HUES48 (cell line): ENCODE results near the gene P2RX2.
A peak's percentile ranks its signal among the peaks of the same experiment; 100 is the strongest.
"Not testable (repeated sequence)": the region's sequence is repeated elsewhere in the genome, so short reads cannot be mapped to it uniquely, and the experiment has no call there.

ENCODE experiments used
- H3K27ac ChIP-seq: one replicate; pipeline ENCODE4 v1.7.0; 2013; ENCODE audit warnings: low read depth, low read length, inconsistent platforms
- H3K27me3 ChIP-seq: 2 replicates; pipeline ENCODE4 v1.6.1; 2013; ENCODE audit warnings: mild to moderate bottlenecking, low read length; ENCODE audit not compliant: control insufficient read depth, insufficient read depth
- H3K36me3 ChIP-seq: 2 replicates; pipeline ENCODE4 v1.6.1; 2013; ENCODE audit warnings: low read length; ENCODE audit not compliant: control insufficient read depth, insufficient read depth
- H3K4me1 ChIP-seq: 2 replicates; pipeline ENCODE4 v1.6.1; 2013; ENCODE audit warnings: mild to moderate bottlenecking, low read length; ENCODE audit not compliant: control insufficient read depth, insufficient read depth
- H3K4me3 ChIP-seq: 2 replicates; pipeline ENCODE4 v1.5.1; 2013; ENCODE audit warnings: mild to moderate bottlenecking, low read depth, low read length
- H3K9ac ChIP-seq: 2 replicates; pipeline ENCODE4 v1.6.1; 2013; ENCODE audit warnings: mild to moderate bottlenecking, low read depth, low read length, moderate library complexity
- H3K9me3 ChIP-seq: 2 replicates; pipeline ENCODE4 v1.6.1; 2013; ENCODE audit warnings: low read length; ENCODE audit not compliant: control insufficient read depth, insufficient read depth

Gene P2RX2

DNA sequence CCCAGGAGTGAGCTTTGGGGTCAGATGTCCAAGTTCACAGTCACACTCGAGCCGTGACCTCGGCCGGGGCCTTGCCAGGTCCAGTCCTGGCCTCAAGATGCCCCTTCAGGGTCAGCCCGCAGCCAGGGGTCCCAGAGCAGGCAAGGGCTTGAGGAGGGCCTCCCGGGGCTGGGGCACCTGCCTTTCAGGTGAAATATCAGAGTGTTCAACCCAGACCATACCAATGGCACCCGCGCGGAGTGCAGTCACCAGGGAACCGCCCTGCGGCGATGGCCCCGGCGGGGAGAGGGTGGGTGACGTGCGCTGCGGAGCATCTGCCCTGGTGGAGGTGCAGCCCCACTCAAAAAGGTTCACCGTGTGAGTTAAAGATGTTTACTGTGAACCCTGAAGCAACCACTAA, 25.1 kb upstream of the P2RX2 start:
- no peak overlapping the region for H3K4me3 ChIP-seq

DNA sequence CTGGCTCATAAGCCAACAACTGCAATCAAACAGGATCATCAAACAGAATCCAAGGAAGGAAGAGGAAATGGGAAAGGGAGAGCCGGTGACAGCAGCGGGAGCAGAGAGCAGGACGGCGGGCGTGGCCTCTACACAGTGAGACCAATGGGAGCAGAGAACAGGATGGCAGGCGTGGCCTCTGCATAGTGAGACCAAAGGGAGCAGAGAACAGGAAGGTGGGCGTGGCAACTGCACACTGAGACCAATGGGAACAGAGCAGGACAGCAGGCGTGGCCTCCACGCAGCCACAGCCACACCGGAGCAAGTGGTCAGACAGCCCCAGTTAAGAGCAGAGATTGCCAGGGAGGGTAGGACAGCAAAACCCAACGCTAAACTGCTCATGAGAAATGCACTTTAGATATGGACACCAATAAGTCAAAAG, 24.6 kb upstream of the P2RX2 start:
- Histone ChIP-seq H3K4me1 (no peaks in the 10 kb centered on the region), H3K27ac (no peak overlapping the region), H3K4me3 (no peak overlapping the region), H3K36me3 (no peaks in the 10 kb centered on the region), H3K9ac (no peak overlapping the region), H3K9me3 (no peaks in the 10 kb centered on the region), H3K27me3 (peaks cover 66% of the 10 kb centered on the region)

More for the DNA sequence above, 25.1 kb upstream of the P2RX2 start:
- Histone ChIP-seq H3K27me3 (peaks cover 71% of the 10 kb centered on the region), H3K36me3 (no peaks in the 10 kb centered on the region), H3K9ac (no peak overlapping the region), H3K9me3 (no peaks in the 10 kb centered on the region), H3K4me1 (no peaks in the 10 kb centered on the region), H3K27ac (no peak overlapping the region)

DNA sequence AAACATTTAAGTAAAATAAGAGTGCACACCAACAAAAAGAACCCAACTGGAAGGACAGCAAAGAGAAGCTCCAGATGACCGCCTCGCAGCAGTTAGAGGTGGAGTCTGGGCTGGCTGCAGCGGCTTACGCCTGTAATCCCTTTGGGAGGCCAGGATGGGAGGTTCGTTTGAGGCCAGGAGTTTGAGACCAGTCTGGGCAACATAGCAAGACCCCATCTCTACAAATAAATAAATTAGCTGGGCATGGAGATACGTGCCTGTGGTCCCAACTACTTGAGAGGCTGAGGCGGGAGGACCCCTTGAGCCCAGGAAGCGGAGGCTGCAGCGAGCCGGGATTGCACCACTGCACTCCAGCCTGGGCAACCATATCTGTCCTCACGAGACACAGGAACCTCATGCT, 23.4 kb upstream of the P2RX2 start:
- Histone ChIP-seq H3K27me3 (peaks cover 62% of the 10 kb centered on the region), H3K4me3 (no peak overlapping the region), H3K36me3 (no peaks in the 10 kb centered on the region), H3K27ac (no peak overlapping the region), H3K4me1 (no peaks in the 10 kb centered on the region), H3K9ac (no peak overlapping the region), H3K9me3 (no peaks in the 10 kb centered on the region)

- H3K9me3 ChIP-seq: no peaks in the 10 kb centered on the region
- H3K27ac ChIP-seq: no peak overlapping the region
- no peak overlapping the region for H3K4me3 ChIP-seq
- H3K27me3 ChIP-seq: peaks cover 64% of the 10 kb centered on the region
- no peaks in the 10 kb centered on the region; the same call in 1 of the 2 replicates for H3K4me1 ChIP-seq
- no peaks in the 10 kb centered on the region for H3K36me3 ChIP-seq
- H3K9ac ChIP-seq: no peak overlapping the region
These were observed 22.6 kb upstream of the P2RX2 start for GRCh38 chr12:132596016-132596415.

GRCh38 chr12:132597333-132598316, 21.0 kb upstream of the P2RX2 start:
- Histone ChIP-seq H3K36me3 (no peaks in the 10 kb centered on the region), H3K27me3 (peaks cover 67% of the 10 kb centered on the region), H3K4me1 (no peaks in the 10 kb centered on the region; the same call in 1 of the 2 replicates), H3K27ac (no peak overlapping the region), H3K9ac (no peak overlapping the region), H3K9me3 (no peaks in the 10 kb centered on the region), H3K4me3 (peak overlapping the region; percentile 20)

DNA sequence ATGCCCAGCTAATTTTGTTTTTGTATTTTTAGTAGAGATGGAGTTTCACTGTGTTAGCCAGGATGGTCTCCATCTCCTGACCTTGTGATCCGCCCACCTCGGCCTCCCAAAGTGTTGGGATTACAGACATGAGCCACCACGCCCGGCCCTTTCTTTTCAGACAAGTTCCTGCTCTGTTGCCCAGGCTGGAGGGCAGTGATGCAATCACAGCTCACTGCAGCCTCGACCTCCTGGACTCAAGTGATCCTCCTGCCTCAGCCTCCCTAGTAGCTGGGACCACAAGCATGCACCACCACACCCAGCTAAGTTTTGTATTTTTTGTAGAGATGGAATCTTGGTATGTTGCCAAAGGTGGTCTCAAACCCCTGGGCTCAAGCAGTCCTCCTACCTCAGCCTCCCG, 19.1 kb upstream of the P2RX2 start:
- not testable (repeated sequence) for H3K9ac ChIP-seq, H3K4me1 ChIP-seq, H3K27ac ChIP-seq, H3K4me3 ChIP-seq, H3K9me3 ChIP-seq, H3K36me3 ChIP-seq
- peaks cover 74% of the 10 kb centered on the region for H3K27me3 ChIP-seq

DNA sequence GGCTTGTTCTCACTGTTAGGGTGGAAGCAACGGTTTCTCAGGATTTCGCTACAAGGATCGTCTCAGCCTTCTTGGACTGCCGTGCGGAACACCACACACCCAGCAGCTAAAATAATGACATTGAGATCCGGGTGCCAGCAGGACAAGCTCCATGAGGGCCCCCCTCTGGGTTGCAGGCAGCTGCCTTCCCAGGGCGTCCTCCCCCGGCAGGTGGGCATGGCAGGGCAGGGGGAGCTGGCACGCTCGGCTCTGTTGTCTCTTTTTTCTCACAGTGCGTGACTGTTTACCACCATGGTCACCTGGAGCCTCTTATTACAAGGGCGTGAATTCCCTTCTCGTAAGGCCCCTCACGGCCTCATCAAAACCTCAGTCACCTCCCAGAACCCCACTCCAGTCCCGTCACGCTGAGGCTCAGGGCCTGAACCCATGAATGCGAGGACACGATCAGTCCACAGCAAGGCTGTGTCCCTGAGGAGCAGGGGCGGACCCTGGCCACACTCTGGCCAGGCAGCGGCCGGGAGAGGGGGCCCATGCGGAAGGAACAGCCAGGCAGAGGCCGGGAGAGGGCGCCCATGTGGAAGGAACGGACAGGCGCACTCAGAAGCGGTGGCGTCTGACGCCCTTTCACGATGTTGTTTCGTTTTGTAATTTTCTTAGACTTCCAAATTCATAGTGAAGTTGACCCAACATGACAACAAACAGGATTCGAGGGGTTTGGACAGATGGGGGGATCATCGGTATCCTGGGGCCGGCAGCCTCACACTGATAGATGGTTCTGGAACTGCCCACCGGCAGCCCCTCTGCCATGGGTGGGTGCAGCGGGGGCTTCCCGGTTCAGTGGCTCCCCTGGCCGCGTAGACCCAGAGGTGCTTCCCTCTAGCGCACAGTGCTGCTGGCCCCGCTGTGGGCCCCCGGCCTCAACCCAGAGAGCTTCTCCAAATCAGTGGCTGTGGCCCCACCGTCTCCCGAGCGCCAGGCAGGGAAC, 18.2 kb upstream of the P2RX2 start:
- no peak overlapping the region for H3K27ac ChIP-seq
- H3K36me3 ChIP-seq: no peaks in the 10 kb centered on the region
- H3K4me3 ChIP-seq: no peak overlapping the region; the same call in 1 of the 2 replicates
- H3K9me3 ChIP-seq: no peaks in the 10 kb centered on the region
- H3K27me3 ChIP-seq: peaks cover 76% of the 10 kb centered on the region
- H3K9ac ChIP-seq: no peak overlapping the region
- H3K4me1 ChIP-seq: peaks cover 6% of the 10 kb centered on the region; the same call in 1 of the 2 replicates

DNA sequence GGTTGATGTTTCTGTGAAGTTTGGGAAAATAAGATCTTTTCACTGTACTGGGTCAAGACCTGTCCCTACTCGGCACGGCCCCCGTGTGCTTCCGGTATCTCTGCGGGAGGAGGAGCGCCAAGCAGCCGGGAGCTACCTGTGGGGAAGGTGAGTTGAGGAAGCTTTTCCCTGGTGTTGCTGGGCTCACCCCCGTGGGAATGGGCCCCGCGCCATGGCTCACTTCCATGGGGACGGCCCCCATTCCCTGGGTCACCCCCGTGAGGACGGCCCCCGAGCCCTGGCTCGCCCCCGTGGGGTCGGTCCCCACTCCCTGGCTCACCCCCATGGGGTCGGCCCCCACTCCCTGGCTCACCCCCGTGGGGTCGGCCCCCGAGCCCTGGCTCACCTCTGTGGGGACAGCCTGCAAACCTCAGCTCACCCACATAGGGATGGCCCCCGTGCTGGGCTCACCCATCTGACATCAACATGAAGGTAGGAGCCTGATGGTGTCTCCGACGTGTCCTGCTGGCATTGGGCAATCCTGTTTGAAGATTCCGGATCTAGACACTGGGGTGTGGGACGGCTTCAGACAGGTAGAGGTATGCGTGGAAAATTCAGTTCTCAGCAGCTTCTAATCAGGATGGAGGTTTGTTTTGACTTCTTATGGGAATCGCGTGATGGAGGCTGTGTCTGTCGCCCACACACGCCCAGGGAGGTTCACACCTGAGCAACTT, 17.2 kb upstream of the P2RX2 start:
- H3K4me1 ChIP-seq: peaks cover 6% of the 10 kb centered on the region; the same call in 1 of the 2 replicates
- no peak overlapping the region for H3K9ac ChIP-seq
- H3K36me3 ChIP-seq: no peaks in the 10 kb centered on the region
- no peak overlapping the region for H3K4me3 ChIP-seq
- peaks cover 74% of the 10 kb centered on the region for H3K27me3 ChIP-seq
- H3K9me3 ChIP-seq: no peaks in the 10 kb centered on the region
- H3K27ac ChIP-seq: no peak overlapping the region

DNA sequence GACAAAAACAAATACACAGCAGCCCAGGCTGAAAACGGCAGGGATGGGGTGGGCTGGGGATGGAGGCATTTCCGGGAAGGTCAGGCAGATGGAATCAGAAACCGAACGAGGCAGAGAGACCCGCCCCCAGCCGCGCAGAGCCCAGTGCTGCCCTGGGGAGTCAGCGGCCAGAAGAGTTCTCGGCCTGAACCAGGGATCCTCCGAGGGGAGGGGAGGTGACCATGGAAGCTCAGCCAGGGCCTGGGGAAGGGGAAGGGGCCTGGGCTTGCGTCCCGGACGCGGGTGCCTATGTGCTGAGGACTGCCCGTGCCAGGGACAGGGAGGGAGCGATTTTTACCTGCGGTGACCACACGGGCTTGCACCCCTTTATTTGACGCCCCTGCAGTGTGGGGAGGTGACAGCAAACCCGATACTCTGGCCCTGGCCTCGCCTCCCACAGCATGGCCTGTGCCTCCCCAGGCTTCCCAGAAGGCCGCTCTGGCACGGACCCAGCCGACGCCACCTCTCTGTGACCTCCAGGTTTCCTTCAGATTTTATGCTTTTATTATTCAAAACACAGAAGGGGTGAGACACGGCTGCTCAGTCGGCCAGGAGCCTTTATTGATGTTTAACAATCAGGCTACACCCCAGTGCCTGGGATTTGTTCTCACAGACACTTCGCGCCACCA, 15.9 kb upstream of the P2RX2 start:
- H3K4me1 ChIP-seq: peaks cover 6% of the 10 kb centered on the region; the same call in 1 of the 2 replicates
- no peaks in the 10 kb centered on the region for H3K36me3 ChIP-seq
- H3K9ac ChIP-seq: no peak overlapping the region
- H3K27ac ChIP-seq: no peak overlapping the region
- H3K27me3 ChIP-seq: peaks cover 78% of the 10 kb centered on the region
- no peak overlapping the region for H3K4me3 ChIP-seq
- no peaks in the 10 kb centered on the region for H3K9me3 ChIP-seq
